Endothelial cell of umbilical vein (primary cell): ENCODE measurements around the gene STAT5A. TPM values are rescaled to one million over a fixed set of nuclear protein-coding genes. Genes with fewer than 3 reads are reported as not detected.
"Not testable (repeated sequence)": the region's sequence is repeated elsewhere in the genome, so short reads cannot be mapped to it uniquely, and the experiment has no call there.

Experiments
- BruUV-seq: library from RNA; stranded (reverse); fragments of 400-500 nt; replicated peaks from 2 replicates; lab custom pipeline; 2021; lab: Mats Ljungman, UMichigan
- CTCF ChIA-PET: fragments of 300-600, 350-600 bp; sonication (Branson Sonifier 250); formaldehyde crosslinking; loops from one replicate; lab custom pipeline; 2021; ENCODE audit warnings: antibody characterized with exemption, inconsistent platforms; lab: Charles Lee
- POLR2A ChIA-PET: fragments of 300-600, 350-600 bp; sonication (Branson Sonifier 250); formaldehyde crosslinking; loops from one replicate; lab custom pipeline; 2021; ENCODE audit warnings: antibody characterized with exemption, inconsistent platforms; lab: Charles Lee
- DNase-seq: peaks from one replicate; pipeline ENCODE4 v3.0.0-alpha.2; 2011; ENCODE audit warnings: low read depth, low spot score
- FAIRE-seq: peaks from 2 replicates; lab custom pipeline; 2011; peaks lifted over from hg19 to GRCh38; lab: Jason Lieb, UNC
- H2AFZ ChIP-seq: 2 replicates; pipeline ENCODE4 v1.6.0; 2012; ENCODE audit warnings: low read depth, low read length, control low read depth, inconsistent platforms
- H3K27ac ChIP-seq: 2 replicates; pipeline ENCODE4 v1.5.1; 2011; ENCODE audit warnings: low read depth, mild to moderate bottlenecking, control low read depth, low read length, moderate library complexity; ENCODE audit not compliant: insufficient read depth
- H3K27me3 ChIP-seq, 2 experiments: 2 replicates each; pipeline versions ENCODE4 v1.6.0 to v1.6.1; 2011; ENCODE audit warnings: low read length in 2 of 2, mixed read lengths in 1 of 2; ENCODE audit not compliant: control insufficient read depth in 2 of 2, insufficient read depth in 2 of 2
- H3K36me3 ChIP-seq, 2 experiments: 2 replicates in 1 of 2; 3 replicates in 1 of 2; pipeline ENCODE4 v1.5.1; 2011; ENCODE audit warnings: low read length in 2 of 2, mild to moderate bottlenecking in 1 of 2, moderate library complexity in 1 of 2; ENCODE audit not compliant: control insufficient read depth in 2 of 2, insufficient read depth in 2 of 2; ENCODE audit errors: extremely low read depth in 1 of 2
- H3K4me1 ChIP-seq: 3 replicates; pipeline ENCODE4 v1.5.1; 2011; ENCODE audit warnings: mild to moderate bottlenecking, low read length; ENCODE audit not compliant: control insufficient read depth, insufficient read depth; ENCODE audit errors: extremely low read depth
- H3K4me2 ChIP-seq: 2 replicates; pipeline ENCODE4 v1.6.1; 2011; ENCODE audit warnings: low read length, control low read depth, mixed read lengths; ENCODE audit not compliant: insufficient read depth
- H3K4me3 ChIP-seq, 3 experiments: fragments of 200-600 bp in 1 of 3; sonication (generic), shearing (Covaris generic) in 1 of 3; replicated peaks in 1 of 3; 2 replicates each; pipeline ENCODE4 v1.5.1; 2011 to 2016; ENCODE audit warnings: control low read depth in 3 of 3, low read length in 3 of 3, mild to moderate bottlenecking in 2 of 3, inconsistent platforms in 1 of 3, low read depth in 1 of 3, moderate library complexity in 1 of 3; ENCODE audit not compliant: insufficient read depth in 1 of 3
- H3K79me2 ChIP-seq: 2 replicates; pipeline ENCODE4 v1.6.0; 2012; ENCODE audit warnings: low read length, inconsistent platforms; ENCODE audit not compliant: control insufficient read depth, insufficient read depth
- H3K9ac ChIP-seq: replicated peaks from 2 replicates; pipeline ENCODE3; 2011; ENCODE audit warnings: low read length, control low read depth; ENCODE audit not compliant: insufficient read depth; ENCODE audit errors: extremely low read depth
- H3K9me1 ChIP-seq: replicated peaks from 3 replicates; pipeline ENCODE4 v1.6.0; 2011; ENCODE audit warnings: mild to moderate bottlenecking, low read length; ENCODE audit not compliant: control insufficient read depth, insufficient read depth; ENCODE audit errors: extremely low read depth
- H3K9me3 ChIP-seq: replicated peaks from 2 replicates; pipeline ENCODE4 v1.5.1; 2012; ENCODE audit warnings: low read length, inconsistent platforms; ENCODE audit not compliant: control insufficient read depth, insufficient read depth
- H4K20me1 ChIP-seq: replicated peaks from 2 replicates; pipeline ENCODE3; 2011; ENCODE audit warnings: mild to moderate bottlenecking, low read length; ENCODE audit not compliant: control insufficient read depth, insufficient read depth; ENCODE audit errors: extremely low read depth
- EZH2 ChIP-seq: IDR thresholded peaks from 2 replicates; pipeline ENCODE4 v1.6.1; 2012; ENCODE audit warnings: borderline replicate concordance, low read depth, mild to moderate bottlenecking, moderate library complexity, low read length, inconsistent platforms; ENCODE audit not compliant: severe bottlenecking
- GATA2 ChIP-seq: IDR thresholded peaks from 2 replicates; pipeline ENCODE4 v1.7.0; 2011; ENCODE audit warnings: low read depth, mild to moderate bottlenecking, moderate library complexity, mixed read lengths, low read length; ENCODE audit not compliant: insufficient read length, insufficient read depth
- JUN ChIP-seq: IDR thresholded peaks from 2 replicates; pipeline ENCODE4 v1.6.1; 2011; ENCODE audit warnings: borderline replicate concordance, low read depth; ENCODE audit not compliant: insufficient read length, insufficient read depth
- MAX ChIP-seq: IDR thresholded peaks from 2 replicates; pipeline ENCODE4 v1.6.1; 2011; ENCODE audit not compliant: insufficient read depth, insufficient read length
- POLR2A ChIP-seq: IDR thresholded peaks from 2 replicates; pipeline ENCODE4 v1.6.1; 2012; ENCODE audit warnings: low read depth, mild to moderate bottlenecking, control low read depth, low read length
- POLR2AphosphoS5 ChIP-seq: IDR thresholded peaks from 2 replicates; pipeline ENCODE4 v1.6.1; 2012; ENCODE audit warnings: low read depth, mild to moderate bottlenecking, control low read depth, low read length, moderate library complexity; ENCODE audit not compliant: insufficient read depth
- dilution Hi-C: fragments of 300-500 bp; cut with MboI; formaldehyde crosslinking; loops from one replicate; pipeline ENCODE4 v1.15.0; 2019; ENCODE audit warnings: low sequenced_read_pairs; ENCODE audit not compliant: extremely low pct_ligation_motif_present
- intact Hi-C: fragments of 100-400 bp; cut with micrococcal nuclease; formaldehyde crosslinking; loops from one replicate; pipeline ENCODE4 v1.10.0; 2022
- polyA plus RNA-seq, 4 experiments: library from polyadenylated mRNA; depleted of rRNA in 3 of 4; stranded (reverse) in 3 of 4; unstranded in 1 of 4; fragments of >200 nt; gene quantifications; 2 replicates each; pipeline versions ENCODE4 v1.2.1 to v1.2.3, GENCODE V29; 2011 to 2012; ENCODE audit warnings: missing spikeins in 1 of 4
- total RNA-seq: library from RNA; stranded (reverse); gene quantifications from 2 replicates; pipeline ENCODE4 v1.2.3, GENCODE V29; 2021

The STAT5A gene
- total and polyA plus RNA-seq, 2 donors (not counting 3 experiments of a cell fraction or from before 2014, with no cell fraction given): 18.0 to 23.4 TPM

GRCh38 chr17:42255445-42255844, 32.9 kb upstream of the STAT5A start:
- CTCF ChIA-PET: interaction anchor here (1.3 kb wide), 1 partner anchor 16 kb away, joined by 3 read pairs; no protein-coding TSS in a partner anchor
- H3K9me3 ChIP-seq: no peaks in the 10 kb centered on the region

GRCh38 chr17:42260318-42260717, 28.0 kb upstream of the STAT5A start:
- dilution Hi-C loops: no loop called here
- CTCF ChIA-PET: interaction anchor here (1.2 to 1.4 kb wide), 2 partner anchors 9 to 38 kb away, joined by 3 to 4 read pairs; no protein-coding TSS in a partner anchor
- TF ChIP-seq MAX (no peak), JUN (no peak), POLR2A (no peak)

More at GRCh38 chr17:42255445-42255844, 32.9 kb upstream of the STAT5A start:
- H3K9me1 ChIP-seq: no peaks in the 10 kb centered on the region
- H2AFZ ChIP-seq: no peak overlapping the region
- BruUV-seq: no TSS peak
- H3K79me2 ChIP-seq: peaks cover 20% of the 10 kb centered on the region
- dilution Hi-C loops: no loop called here
- no peaks in the 10 kb centered on the region for H3K36me3 ChIP-seq
- H3K4me1 ChIP-seq: peaks cover 29% of the 10 kb centered on the region
- peaks cover 2% of the 10 kb centered on the region for H4K20me1 ChIP-seq
- DNase-seq (no peak), FAIRE-seq (no peak)
- intact Hi-C loops: no loop called here
- no peak overlapping the region for H3K4me3 ChIP-seq
- H3K27ac ChIP-seq: no peak overlapping the region
- no peak overlapping the region for H3K4me2 ChIP-seq
- no peaks in the 10 kb centered on the region for H3K27me3 ChIP-seq
- no peak overlapping the region for H3K9ac ChIP-seq
- POLR2A ChIA-PET: no interaction called here
- TF ChIP-seq EZH2 (no peak), POLR2AphosphoS5 (no peak), GATA2 (no peak), MAX (no peak), POLR2A (no peak), JUN (no peak)

GRCh38 chr17:42264366-42264765, 23.9 kb upstream of the STAT5A start:
- H3K4me2 ChIP-seq, H3K9me3 ChIP-seq, H3K36me3 ChIP-seq, BruUV-seq, H3K27ac ChIP-seq, FAIRE-seq, H3K9me1 ChIP-seq, POLR2A ChIA-PET, H3K4me3 ChIP-seq, H2AFZ ChIP-seq, dilution Hi-C loops, H4K20me1 ChIP-seq, H3K4me1 ChIP-seq, H3K9ac ChIP-seq, DNase-seq, intact Hi-C loops, H3K27me3 ChIP-seq: not testable (repeated sequence)
- H3K79me2 ChIP-seq: peaks cover 36% of the 10 kb centered on the region
- CTCF ChIA-PET: interaction anchor here (1.0 to 1.4 kb wide), 2 partner anchors 13 to 16 kb away, joined by 3 read pairs; no protein-coding TSS in a partner anchor

More at GRCh38 chr17:42260318-42260717, 28.0 kb upstream of the STAT5A start:
- FAIRE-seq (no peak), DNase-seq (no peak)
- Histone ChIP-seq H3K4me1 (no peaks in the 10 kb centered on the region), H4K20me1 (peaks cover 2% of the 10 kb centered on the region), H3K36me3 (no peaks in the 10 kb centered on the region), H3K79me2 (peaks cover 18% of the 10 kb centered on the region), H2AFZ (no peak overlapping the region), H3K4me3 (no peak overlapping the region), H3K4me2 (no peak overlapping the region), H3K9me3 (no peaks in the 10 kb centered on the region), H3K27me3 (no peaks in the 10 kb centered on the region), H3K27ac (no peak overlapping the region), H3K9ac (no peak overlapping the region), H3K9me1 (no peaks in the 10 kb centered on the region)
- POLR2A ChIA-PET: no interaction called here
- intact Hi-C loops: no loop called here
- no TSS peak for BruUV-seq
